Activated T-cell treated with anti-CD3 and anti-CD28 coated beads, Interleukin-2, amount 50 U/mL, for 24 hours (primary cell): ENCODE measurements around the gene ZBTB8A.

Source experiments
- DNase-seq: peaks from one replicate; pipeline ENCODE4 v3.0.0-alpha.2; 2020
- H3K27ac Mint-ChIP-seq: 2 replicates; pipeline ENCODE4 v1.8.0; 2020; ENCODE audit warnings: mild to moderate bottlenecking, mixed read lengths
- H3K27me3 Mint-ChIP-seq: 2 replicates; pipeline ENCODE4 v1.8.0; 2020; ENCODE audit warnings: mixed read lengths
- H3K36me3 Mint-ChIP-seq: 2 replicates; pipeline ENCODE4 v1.8.0; 2020; ENCODE audit warnings: low read depth, mixed read lengths
- H3K4me1 Mint-ChIP-seq: 2 replicates; pipeline ENCODE4 v1.8.0; 2020; ENCODE audit warnings: low read depth, mixed read lengths
- H3K4me3 Mint-ChIP-seq: 2 replicates; pipeline ENCODE4 v1.8.0; 2020; ENCODE audit warnings: mild to moderate bottlenecking, moderate library complexity, mixed read lengths
- H3K9me3 Mint-ChIP-seq: 2 replicates; pipeline ENCODE4 v1.8.0; 2020; ENCODE audit warnings: mixed read lengths

Gene ZBTB8A

GRCh38 chr1:32538887-32539583, at the start of gene ZBTB8A:
ZBTB8A (plus strand) TSS chr1:32539427; CDS start chr1:32592932, 53,505 bp downstream.
- Mint-ChIP-seq H3K36me3 (no peaks in the 10 kb centered on the region), H3K27me3 (peaks cover 83% of the 10 kb centered on the region), H3K4me1 (peaks cover 10% of the 10 kb centered on the region), H3K27ac (peak within 1 kb of the TSS; percentile 14), H3K9me3 (no peaks in the 10 kb centered on the region), H3K4me3 (peak within 1 kb of the TSS; percentile 77)
- peak; percentile 45 for DNase-seq

DNA sequence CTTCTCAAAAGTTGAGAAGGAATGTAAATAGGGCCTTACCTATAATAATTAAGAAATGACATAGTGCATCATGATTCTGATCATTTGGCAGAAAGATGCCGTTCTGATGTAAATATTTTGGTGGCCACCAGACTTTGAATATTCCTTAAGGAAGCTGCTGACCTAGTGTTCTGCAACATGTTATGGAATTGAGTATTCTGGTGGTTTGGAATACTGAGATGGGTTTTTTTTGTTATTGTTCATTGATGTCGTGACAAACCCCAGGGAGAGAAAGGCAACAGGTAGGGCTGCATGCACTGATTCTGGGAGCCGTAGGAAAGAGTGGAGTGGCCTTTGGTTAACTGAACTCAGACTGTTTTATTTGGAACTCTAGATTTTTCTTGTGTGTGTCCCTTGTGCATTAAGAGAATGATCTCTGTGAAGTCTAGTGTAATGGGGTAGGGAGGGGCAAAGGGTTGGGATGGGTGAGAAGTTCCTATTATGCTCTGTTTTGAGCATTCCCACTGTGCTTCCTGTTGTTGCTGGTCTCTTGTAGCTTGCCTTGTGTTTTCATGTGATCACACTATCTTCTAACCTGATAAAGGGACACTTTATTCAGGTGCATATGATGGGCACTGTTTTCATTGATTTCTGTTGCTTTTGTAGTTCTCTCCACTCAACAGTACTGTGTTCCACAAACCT, 49.3 kb upstream of the ZBTB8A start:
- Mint-ChIP-seq H3K27me3 (peaks cover 11% of the 10 kb centered on the region), H3K4me3 (no peak overlapping the region), H3K9me3 (no peaks in the 10 kb centered on the region), H3K36me3 (no peaks in the 10 kb centered on the region), H3K27ac (no peak overlapping the region), H3K4me1 (no peaks in the 10 kb centered on the region)
- no peak for DNase-seq

DNA sequence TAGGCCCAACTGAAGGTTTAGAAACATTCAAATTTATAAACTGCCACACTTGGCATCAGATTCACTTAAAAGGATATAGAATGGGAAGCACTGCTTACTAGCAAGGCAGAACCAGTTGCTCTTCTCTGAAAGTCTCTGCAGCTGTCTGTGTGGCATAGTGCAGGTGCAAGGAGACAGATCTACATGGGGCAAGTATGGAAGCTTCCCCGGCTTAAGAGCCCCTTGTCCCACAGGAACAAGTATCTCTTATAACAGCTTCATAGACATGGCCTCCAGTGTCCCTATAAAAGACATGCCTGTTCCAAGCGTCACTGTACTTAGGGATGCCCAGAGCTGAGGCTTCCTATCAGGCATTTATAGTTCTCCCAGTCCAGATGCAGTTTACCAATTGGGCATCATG, 47.8 kb upstream of the ZBTB8A start:
- Mint-ChIP-seq H3K9me3 (no peaks in the 10 kb centered on the region), H3K27me3 (peaks cover 14% of the 10 kb centered on the region), H3K4me3 (no peak overlapping the region), H3K4me1 (no peaks in the 10 kb centered on the region), H3K36me3 (no peaks in the 10 kb centered on the region), H3K27ac (no peak overlapping the region)
- no peak for DNase-seq

GRCh38 chr1:32494196-32494595, 45.0 kb upstream of the ZBTB8A start:
- Mint-ChIP-seq H3K36me3 (no peaks in the 10 kb centered on the region), H3K4me3 (no peak overlapping the region), H3K27ac (no peak overlapping the region), H3K9me3 (no peaks in the 10 kb centered on the region), H3K4me1 (no peaks in the 10 kb centered on the region), H3K27me3 (peaks cover 21% of the 10 kb centered on the region)
- DNase-seq: no peak

DNA sequence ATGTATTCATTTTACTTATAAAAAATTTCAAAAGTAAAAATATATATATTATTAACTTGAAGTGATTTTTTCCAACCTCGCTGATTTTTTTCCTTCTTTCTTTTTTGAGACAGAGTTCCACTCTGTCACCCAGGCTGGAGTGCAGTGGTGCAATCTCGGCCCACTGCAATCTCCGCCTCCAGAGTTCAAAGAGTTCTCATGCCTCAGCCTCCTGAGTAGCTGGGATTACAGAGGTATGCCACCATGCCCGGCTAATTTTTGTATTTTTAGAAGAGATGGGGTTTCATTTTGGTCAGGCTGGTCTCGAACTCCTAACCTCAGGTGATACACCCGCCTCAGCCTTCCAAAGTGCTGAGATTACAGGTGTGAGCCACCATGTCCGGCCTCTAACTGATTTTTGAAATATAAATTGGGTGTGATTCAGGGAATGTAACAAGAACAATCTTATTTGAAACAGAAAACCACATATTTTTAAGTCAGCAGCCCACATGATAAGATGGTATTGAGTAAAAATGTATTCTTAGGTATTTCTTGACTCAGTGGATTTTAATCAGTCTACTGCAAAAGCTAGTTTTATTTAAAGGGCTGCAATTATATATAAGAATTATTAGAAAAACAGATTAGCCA, 44.4 kb upstream of the ZBTB8A start:
- H3K36me3 Mint-ChIP-seq: no peaks in the 10 kb centered on the region
- H3K4me1 Mint-ChIP-seq: peaks cover under 1% of the 10 kb centered on the region
- DNase-seq: no peak
- no peak overlapping the region for H3K27ac Mint-ChIP-seq
- H3K27me3 Mint-ChIP-seq: peaks cover 26% of the 10 kb centered on the region
- H3K9me3 Mint-ChIP-seq: no peaks in the 10 kb centered on the region
- H3K4me3 Mint-ChIP-seq: no peak overlapping the region

- H3K9me3 Mint-ChIP-seq: no peaks in the 10 kb centered on the region
- H3K27ac Mint-ChIP-seq: no peak overlapping the region
- peaks cover 6% of the 10 kb centered on the region for H3K4me1 Mint-ChIP-seq
- DNase-seq: no peak
- no peak overlapping the region for H3K4me3 Mint-ChIP-seq
- no peaks in the 10 kb centered on the region for H3K36me3 Mint-ChIP-seq
- peaks cover 32% of the 10 kb centered on the region for H3K27me3 Mint-ChIP-seq
Measured at GRCh38 chr1:32496127-32496526, 43.1 kb upstream of the ZBTB8A start.

DNA sequence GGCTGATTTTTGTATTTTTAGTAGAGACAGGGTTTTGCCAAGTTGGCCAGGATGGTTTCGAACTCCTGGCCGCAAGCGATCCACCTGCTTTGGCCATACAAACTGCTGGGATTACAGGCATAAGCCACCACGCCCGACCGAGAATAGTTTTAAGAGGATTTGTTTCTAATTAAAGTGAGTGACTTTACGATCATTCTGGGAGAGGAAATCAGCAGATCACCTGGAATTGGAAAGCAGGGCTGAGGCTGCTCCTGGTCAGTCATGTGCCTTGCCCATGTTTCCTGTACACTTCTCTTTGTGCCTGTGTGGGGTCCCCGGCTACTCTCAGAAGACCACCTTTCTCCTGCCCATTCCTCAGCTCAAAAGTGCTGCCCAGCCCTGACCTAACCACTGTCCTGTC, 40.5 kb upstream of the ZBTB8A start:
- Mint-ChIP-seq H3K27ac (no peak overlapping the region), H3K4me1 (peaks cover 7% of the 10 kb centered on the region), H3K9me3 (no peaks in the 10 kb centered on the region), H3K4me3 (no peak overlapping the region), H3K36me3 (no peaks in the 10 kb centered on the region), H3K27me3 (peaks cover 50% of the 10 kb centered on the region)
- no peak for DNase-seq

DNA sequence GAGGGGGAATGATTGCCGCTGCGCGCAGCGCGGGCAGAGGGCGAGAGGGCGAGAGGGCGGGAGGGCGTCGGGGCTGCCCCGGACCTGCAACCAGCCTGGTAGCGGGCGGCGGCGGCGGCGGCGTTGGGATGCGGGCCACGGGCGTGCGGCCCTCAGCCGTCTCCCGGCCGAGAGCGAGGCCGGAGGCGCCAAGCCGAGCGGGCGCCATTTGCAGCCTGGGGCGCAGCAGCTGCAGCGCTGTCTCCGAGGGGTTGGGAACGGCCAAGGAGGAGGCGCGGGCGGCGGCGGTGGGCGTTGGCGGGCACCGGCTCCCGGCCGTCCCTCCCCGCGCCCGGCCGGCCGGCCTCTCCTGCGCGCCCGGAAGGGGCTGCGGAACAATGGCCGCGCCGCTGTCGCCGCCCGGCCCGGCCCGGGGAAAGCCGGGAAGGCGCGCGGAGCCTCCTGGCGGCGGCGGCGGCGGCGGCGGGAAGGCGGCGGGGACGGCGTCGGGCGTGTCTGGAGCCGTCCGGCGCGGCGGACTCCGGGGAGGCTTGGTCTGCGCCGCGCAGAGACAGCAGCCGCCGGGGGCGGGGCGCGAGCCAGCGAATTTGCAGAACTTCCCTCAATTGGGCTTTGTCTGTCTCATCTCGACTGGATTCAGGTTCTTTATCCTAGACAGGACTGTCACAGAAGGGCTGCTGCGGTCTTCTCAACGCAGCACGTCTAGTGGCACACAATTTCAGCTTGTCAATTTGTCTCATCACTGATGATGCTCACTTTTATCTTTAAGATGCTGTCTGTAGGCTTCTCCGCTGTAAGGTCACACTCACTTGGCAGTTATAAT, 38.6 kb upstream of the ZBTB8A start:
- peak overlapping the region; percentile 76 for H3K4me3 Mint-ChIP-seq
- peaks cover 7% of the 10 kb centered on the region for H3K4me1 Mint-ChIP-seq
- peak; percentile 54 for DNase-seq
- H3K27me3 Mint-ChIP-seq: peaks cover 61% of the 10 kb centered on the region
- no peaks in the 10 kb centered on the region for H3K36me3 Mint-ChIP-seq
- H3K27ac Mint-ChIP-seq: no peak overlapping the region
- no peaks in the 10 kb centered on the region for H3K9me3 Mint-ChIP-seq

- H3K4me1 Mint-ChIP-seq: peaks cover 7% of the 10 kb centered on the region
- no peak overlapping the region for H3K27ac Mint-ChIP-seq
- no peak overlapping the region for H3K4me3 Mint-ChIP-seq
- H3K27me3 Mint-ChIP-seq: peaks cover 63% of the 10 kb centered on the region
- H3K36me3 Mint-ChIP-seq: no peaks in the 10 kb centered on the region
- no peaks in the 10 kb centered on the region for H3K9me3 Mint-ChIP-seq
- DNase-seq: no peak
Measured at GRCh38 chr1:32501865-32502264, 37.4 kb upstream of the ZBTB8A start.

DNA sequence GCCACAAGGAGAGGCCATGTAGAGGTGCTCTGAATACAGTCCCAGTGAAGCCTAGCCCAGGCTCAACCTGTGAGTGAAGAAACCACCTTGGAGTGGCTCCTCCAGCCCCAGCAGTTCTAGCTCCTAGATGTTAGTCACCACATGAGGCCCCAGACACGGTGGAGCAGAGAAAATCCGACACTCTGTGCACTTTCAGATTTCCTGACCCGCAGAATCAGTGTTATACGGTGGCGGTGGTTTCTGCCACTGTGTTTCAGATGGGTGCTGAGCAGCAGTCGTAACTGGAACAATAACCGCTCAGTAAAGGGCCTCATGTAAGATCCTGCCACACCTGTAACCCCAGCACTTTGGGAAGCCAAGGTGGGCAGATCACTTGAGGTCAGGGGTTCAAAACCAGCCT, 36.1 kb upstream of the ZBTB8A start:
- no peak for DNase-seq
- Mint-ChIP-seq H3K27ac (no peak overlapping the region), H3K9me3 (no peaks in the 10 kb centered on the region), H3K36me3 (no peaks in the 10 kb centered on the region), H3K4me1 (peaks cover 7% of the 10 kb centered on the region), H3K27me3 (peaks cover 58% of the 10 kb centered on the region), H3K4me3 (no peak overlapping the region)

GRCh38 chr1:32507021-32507420, 32.2 kb upstream of the ZBTB8A start:
- Mint-ChIP-seq H3K36me3 (no peaks in the 10 kb centered on the region), H3K4me3 (no peak overlapping the region), H3K27ac (no peak overlapping the region), H3K9me3 (no peaks in the 10 kb centered on the region), H3K4me1 (no peaks in the 10 kb centered on the region), H3K27me3 (peaks cover 38% of the 10 kb centered on the region)
- no peak for DNase-seq

DNA sequence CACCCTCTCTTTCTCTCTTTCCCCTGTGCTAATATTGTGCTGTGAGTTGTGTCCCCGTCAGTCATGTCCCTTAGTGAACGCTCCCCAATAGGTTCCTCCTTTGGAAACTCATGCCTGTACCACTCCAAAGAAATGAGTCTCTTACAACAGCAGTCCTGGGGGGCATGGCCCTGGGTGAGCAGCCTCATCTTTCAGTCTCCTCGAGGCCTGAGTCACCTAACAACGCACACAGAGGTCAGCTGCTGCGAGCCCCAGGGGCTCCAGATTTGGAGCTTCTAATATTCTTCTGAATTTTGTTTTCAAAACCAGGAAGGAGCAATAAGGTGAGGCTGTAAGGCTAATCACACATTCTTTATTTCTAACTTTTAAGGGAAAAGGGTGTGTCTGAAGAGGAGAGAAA, 30.5 kb upstream of the ZBTB8A start:
- H3K36me3 Mint-ChIP-seq: no peaks in the 10 kb centered on the region
- H3K9me3 Mint-ChIP-seq: no peaks in the 10 kb centered on the region
- no peaks in the 10 kb centered on the region for H3K4me1 Mint-ChIP-seq
- H3K27me3 Mint-ChIP-seq: peaks cover 34% of the 10 kb centered on the region
- no peak overlapping the region for H3K27ac Mint-ChIP-seq
- H3K4me3 Mint-ChIP-seq: no peak overlapping the region
- no peak for DNase-seq

DNA sequence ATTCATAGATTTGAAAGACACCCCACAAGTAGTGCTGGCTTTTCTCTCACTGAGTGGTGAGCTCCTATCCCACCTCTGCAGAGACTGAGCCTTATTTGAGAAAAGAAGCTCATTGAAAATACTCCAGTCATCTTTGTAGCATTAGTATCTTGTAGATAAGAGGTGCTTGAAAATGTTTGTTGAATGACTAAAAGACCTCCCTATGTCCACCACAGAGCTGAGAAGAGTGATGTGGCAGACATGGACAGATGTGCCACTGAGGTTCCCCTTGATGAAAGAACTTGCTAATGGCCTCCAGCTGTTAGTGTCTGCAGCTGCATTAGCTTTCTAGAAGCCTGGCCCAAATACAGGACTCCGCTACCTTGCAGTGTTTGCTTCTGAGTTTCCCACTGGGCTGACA, 29.3 kb upstream of the ZBTB8A start:
- Mint-ChIP-seq H3K4me3 (no peak overlapping the region), H3K27me3 (peaks cover 28% of the 10 kb centered on the region), H3K27ac (no peak overlapping the region), H3K36me3 (no peaks in the 10 kb centered on the region), H3K9me3 (no peaks in the 10 kb centered on the region), H3K4me1 (no peaks in the 10 kb centered on the region)
- no peak for DNase-seq

DNA sequence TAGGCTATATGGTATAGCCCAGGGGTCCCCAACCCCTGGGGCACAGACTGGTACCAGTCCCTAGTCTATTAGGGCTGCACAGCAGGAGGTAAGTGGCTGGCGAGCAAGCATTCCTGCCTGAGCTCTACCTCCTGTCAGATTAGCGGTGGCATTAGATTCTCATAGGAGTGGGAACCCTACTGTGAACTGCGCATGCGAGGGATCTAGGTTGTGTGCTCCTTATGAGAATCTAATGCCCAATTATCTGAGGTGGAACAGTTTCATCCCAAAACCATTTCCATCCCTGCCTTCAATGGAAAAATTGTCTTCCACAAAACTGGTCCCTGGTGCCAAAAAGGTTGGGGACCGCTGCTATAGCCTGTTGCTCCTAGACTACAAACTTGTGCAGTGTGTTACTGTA, 22.8 kb upstream of the ZBTB8A start:
- Mint-ChIP-seq H3K9me3 (no peaks in the 10 kb centered on the region), H3K27ac (no peak overlapping the region), H3K36me3 (no peaks in the 10 kb centered on the region), H3K4me3 (no peak overlapping the region), H3K4me1 (peaks cover 7% of the 10 kb centered on the region), H3K27me3 (peaks cover 11% of the 10 kb centered on the region)
- DNase-seq: no peak
